GM21360 (cell line): ENCODE data around the gene ASB2.

Experiments used
- ATAC-seq: cut with Tn5 transposase; IDR thresholded peaks from one replicate; pipeline ENCODE4 v1.9.1; 2021; ENCODE audit warnings: mild to moderate bottlenecking, moderate library complexity; ENCODE audit not compliant: unreplicated experiment

Gene ASB2

GRCh38 chr14:94001501-94002396, 25.4 kb upstream of the ASB2 start:
- ATAC-seq: no peak

- ATAC-seq: no peak
These were observed 24.6 kb upstream of the ASB2 start for GRCh38 chr14:94001016-94001415.

GRCh38 chr14:94000267-94000666, 23.9 kb upstream of the ASB2 start:
- no peak for ATAC-seq

DNA sequence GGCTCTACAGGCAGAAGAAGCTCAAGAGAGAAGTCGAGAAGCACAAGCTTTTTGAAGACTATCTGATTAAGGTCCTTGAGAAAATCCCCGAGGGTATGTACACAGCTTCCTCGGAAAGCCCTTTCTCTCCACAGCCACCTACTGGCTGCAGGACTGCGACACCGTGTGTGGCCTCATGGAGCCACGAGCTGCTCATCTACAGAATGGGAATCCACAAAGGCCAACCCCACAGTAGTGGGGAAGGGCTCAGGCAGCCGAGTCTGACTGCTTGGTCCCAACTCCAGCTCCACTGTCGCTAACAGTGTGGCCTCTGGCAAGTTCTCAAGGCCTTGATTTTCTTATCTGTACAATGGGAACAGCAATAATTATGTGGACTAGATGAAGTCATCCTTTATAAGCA, 23.2 kb upstream of the ASB2 start:
- no peak for ATAC-seq

DNA sequence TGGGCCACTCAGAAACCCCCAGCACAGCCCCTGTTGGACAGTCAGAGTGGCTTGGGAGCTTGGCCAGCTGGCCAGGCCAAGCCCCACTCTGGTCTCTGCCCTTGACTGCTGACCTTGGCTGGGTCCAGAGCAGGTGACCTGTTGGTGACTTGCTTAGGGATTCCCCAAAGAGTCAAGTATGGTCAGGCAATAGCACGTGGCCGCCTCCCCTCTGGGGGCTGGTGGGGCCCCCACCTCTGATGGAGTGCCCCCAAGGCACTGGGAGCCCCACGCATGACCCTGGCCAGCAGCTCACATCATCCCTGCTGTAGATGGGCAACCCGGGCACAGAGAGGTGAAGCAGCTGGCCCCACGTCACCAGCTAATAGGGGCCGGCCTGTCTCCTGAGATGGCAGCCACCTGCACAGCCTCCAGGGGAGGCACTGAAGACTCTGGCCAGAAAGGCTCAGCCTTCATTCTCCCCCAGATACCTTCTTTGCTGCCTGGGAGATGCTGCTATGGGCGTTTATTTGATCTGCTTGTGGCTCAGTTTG, 22.6 kb upstream of the ASB2 start:
- no peak for ATAC-seq

DNA sequence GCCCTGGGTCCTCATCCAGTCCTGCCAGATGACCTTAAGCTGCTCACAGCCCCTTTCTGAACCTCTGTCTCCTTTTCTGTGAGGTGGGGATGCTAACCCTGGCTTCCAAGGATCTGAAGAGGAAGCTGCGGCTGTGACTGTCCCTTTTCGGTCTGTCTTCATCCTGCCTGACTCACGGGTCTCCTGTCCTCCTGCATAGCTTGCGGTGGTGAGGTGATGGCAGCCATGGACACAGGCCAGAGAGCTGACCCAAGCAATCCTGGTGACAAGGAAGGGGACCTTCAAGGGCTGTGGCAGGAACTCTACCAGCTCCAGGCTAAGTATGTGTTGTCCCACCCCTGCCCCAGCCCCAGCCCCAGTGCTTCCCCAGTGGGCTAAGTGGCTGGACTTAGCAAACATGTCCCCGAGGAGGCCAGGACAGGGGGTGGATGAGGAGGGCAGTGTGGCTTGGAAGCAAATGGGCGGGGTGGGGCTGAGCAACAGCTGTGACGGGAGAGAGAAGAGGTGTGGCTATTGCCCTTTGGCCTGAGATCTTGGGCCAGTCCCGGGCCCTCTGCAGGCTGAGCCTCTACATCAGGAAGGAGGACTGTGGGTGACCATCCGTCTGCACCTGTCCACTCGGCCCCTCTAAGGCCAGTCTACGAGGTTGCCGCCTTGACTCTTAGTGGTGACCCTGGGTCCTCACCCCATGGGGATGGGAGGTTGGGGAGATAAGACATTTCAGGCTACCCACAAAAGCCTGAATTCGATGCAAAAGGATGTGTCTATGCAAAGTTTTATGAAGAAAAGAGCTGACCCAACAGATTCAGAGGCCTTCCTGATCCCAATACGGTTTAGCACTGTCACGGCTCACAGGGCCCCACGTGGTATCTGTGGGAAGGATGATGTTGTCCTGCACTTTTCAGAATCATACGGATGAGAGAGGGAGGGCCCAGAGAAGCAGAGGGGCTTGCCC, 21.8 kb upstream of the ASB2 start:
- no peak for ATAC-seq

DNA sequence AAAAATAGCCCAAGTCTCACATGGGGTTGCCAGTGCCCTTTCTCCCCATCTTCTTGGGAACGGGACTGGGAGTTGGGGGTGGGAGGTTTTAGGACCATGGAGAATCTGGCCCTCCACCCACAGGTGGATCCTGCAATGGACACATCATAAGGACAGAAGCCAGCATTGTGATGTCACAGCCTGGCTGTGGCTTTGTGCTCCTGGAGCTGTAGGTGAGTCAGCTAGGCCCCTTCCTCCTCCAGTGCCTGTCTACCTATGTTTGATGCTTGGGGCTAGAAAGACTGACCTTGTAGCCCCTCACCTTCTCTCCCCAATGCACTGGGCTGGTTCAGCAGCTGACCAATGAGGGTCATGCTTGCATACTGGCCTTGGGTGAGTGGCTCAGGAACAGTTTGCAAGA, 20.7 kb upstream of the ASB2 start, which contains the start of gene CCDC197:
CCDC197 (plus strand) TSS at position 220 of the 400 bp plus-strand sequence. CDS start 831 bp downstream, outside the sequence.
- no peak for ATAC-seq

GRCh38 chr14:93996130-93996695, 19.8 kb upstream of the ASB2 start:
- ATAC-seq: no peak

GRCh38 chr14:93994919-93995682, 18.7 kb upstream of the ASB2 start:
- ATAC-seq: no peak

DNA sequence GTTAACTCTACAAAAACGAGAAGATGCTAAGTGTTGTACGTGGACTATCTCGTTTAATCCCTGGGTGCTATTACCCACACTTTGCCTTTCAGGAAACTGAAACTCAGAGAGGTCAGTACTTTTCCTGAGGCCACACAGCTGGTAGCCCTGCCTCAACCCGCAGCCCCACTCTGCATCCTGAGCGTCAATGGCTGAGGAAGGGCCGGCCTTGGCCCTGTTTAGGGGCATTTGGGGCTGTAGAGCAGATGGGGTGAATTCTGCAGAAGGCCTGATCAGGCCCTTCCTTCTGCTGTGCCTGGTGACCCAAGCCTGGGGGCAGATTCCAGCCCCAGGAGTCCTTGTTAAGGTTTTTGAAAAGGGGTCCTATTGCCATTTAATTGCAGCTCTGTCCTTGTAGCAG, 17.0 kb upstream of the ASB2 start:
- no peak for ATAC-seq

DNA sequence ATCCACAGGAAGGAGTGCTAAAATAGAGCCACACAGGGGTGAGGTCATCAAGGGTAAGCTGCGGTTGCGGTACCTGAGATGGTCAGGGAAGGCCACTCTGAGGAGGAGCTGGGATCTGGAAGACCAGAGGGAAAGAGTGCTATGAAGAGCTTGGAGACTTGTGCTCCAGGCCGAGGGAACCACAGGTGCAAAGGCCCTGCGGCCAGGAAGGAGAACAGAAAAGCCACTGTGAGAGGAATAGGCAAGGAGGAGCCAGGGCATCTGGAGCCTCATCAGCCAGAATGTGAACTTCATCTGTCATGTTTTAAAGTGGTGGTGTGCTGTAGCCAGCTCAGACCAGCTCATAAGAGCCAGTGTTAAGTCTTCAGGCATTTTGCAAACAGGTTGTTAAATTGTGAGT, 15.3 kb upstream of the ASB2 start:
- ATAC-seq: no peak

DNA sequence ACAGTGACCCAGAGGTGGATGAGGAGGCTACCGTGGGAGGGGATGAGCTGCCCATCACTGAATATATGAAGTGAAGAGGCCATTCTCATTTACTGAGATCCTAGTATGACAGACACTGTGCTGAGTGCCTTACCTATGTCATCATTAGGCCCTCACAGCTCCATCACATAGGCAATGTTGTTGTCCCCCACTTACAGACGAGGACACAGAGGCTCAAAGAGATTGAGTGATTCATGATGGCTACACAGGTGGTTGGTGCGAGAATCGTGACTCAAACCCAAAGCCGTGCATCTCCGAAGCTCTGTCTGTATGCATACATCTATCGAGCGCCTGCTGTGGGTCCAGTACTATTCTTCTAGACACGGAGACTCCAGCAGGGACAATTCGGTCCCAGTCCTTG, 14.8 kb upstream of the ASB2 start:
- no peak for ATAC-seq

DNA sequence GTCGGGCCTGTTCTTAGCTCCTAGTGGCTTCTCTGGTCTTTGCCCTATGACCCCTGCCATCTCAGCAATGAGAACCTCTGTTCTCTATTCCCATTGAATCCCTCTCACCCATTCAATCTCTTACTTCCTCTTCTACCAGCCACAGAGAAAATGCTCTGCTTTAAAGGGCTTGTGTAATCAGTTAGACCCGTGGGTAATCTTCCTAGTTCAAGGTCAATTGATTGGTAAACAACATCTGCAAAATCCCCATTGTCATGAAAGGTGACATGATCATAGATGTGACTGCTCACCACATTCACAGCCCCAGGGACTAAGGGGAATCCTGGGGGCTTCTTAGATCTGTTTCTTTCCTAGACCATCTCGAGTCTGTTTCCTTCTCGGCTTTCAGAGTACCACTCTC, 13.6 kb upstream of the ASB2 start:
- no peak for ATAC-seq

- ATAC-seq: no peak
These were observed 11.6 kb upstream of the ASB2 start for GRCh38 chr14:93987815-93988476.

GRCh38 chr14:93987376-93987775, 11.0 kb upstream of the ASB2 start:
- no peak for ATAC-seq

DNA sequence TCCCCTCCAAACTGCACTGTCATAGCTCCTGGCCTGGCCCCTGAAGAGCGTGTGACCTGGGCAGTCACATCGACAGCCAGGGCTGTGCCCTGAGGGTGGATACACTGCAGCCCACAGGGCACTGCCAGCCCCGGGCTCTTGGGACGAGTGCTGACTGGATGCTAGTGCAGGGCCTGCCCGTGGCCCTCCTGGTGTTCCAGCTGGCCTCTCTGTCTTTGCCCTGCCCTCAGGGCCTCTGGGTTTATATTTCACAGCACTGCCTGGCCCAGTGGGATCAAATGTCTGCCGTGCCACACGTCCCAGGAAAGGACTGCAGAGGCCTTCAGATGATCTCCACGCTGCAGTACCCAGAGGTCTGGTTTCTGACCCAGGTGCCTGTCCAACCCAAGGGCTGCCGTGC, 10.6 kb upstream of the ASB2 start:
- no peak for ATAC-seq

GRCh38 chr14:93984987-93985410, 8.6 kb upstream of the ASB2 start:
- ATAC-seq: no peak

DNA sequence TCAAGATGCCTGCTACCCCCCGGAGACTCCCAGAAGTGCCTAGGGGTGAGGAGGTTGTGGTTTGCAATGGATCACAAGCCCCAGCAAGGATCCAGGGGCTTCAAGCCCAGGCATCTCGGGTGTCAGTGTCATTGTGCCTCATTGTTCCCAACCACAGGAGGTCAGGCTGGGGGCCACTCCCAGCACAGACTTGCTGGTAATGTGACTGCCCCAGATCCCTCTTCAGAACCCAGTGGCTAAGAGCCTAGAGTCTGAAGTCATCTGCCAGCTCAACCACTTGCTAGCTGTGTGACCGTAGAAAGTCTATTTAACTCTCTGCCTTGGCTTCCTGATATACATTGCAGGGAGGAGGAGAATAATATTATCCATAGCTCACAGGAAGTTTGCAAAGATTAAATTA, 7.7 kb upstream of the ASB2 start:
- ATAC-seq: no peak

GRCh38 chr14:93982230-93983007, 6.0 kb upstream of the ASB2 start:
- ATAC-seq: no peak
